NT2/D1 (cell line): ENCODE measurements around the gene PODN.

Experiments
- DNase-seq: peaks from one replicate; pipeline ENCODE4 v3.0.0-alpha.2; 2011; ENCODE audit warnings: low read depth, low spot score
- H3K27me3 ChIP-seq: 2 replicates; pipeline ENCODE4 v1.6.0; 2011; ENCODE audit warnings: mild to moderate bottlenecking; ENCODE audit not compliant: insufficient read length, insufficient read depth
- H3K36me3 ChIP-seq: 2 replicates; pipeline ENCODE4 v1.6.1; 2011; ENCODE audit warnings: mild to moderate bottlenecking, low read length, mixed read lengths; ENCODE audit not compliant: insufficient read depth, insufficient read length
- H3K4me1 ChIP-seq: 2 replicates; pipeline ENCODE4 v1.5.1; 2011; ENCODE audit not compliant: insufficient read depth, insufficient read length
- H3K4me3 ChIP-seq: 2 replicates; pipeline ENCODE4 v1.5.1; 2011; ENCODE audit warnings: low read depth; ENCODE audit not compliant: insufficient read length
- H3K9ac ChIP-seq: 2 replicates; pipeline ENCODE4 v1.6.0; 2011; ENCODE audit warnings: low read depth; ENCODE audit not compliant: insufficient read length
- H3K9me3 ChIP-seq: 2 replicates; pipeline ENCODE4 v1.5.1; 2011; ENCODE audit warnings: mild to moderate bottlenecking, low read length; ENCODE audit not compliant: insufficient read depth
- SUZ12 ChIP-seq: IDR thresholded peaks from 2 replicates; pipeline ENCODE4 v1.6.1; 2011; ENCODE audit not compliant: insufficient read length, insufficient read depth; ENCODE audit errors: extremely low read depth
- YY1 ChIP-seq: IDR thresholded peaks from 2 replicates; pipeline ENCODE4 v1.6.1; 2011; ENCODE audit not compliant: insufficient read length, insufficient read depth
- ZNF274 ChIP-seq: IDR thresholded peaks from 2 replicates; pipeline ENCODE4 v1.6.1; 2011; ENCODE audit warnings: mild to moderate bottlenecking, low read depth, low read length

PODN gene

DNA sequence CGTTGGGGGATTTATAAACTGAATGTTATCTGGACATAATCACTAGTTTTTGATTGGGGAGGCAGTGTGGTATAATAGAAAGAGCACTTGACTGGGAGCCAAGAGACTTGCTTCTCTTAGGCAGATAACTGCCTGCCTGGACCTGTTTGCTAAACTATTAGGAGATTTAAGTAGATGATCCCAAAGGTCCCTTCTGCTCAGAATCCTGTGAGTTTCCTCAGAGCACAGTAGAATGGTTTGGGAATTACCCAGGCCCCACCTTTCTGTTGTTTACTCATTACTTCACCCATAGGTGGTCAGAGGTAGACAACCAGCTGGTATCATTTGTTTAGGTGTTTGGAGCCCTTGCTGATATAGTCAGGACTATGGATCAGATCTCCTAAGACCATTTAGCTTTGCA, 10.3 kb upstream of the PODN start:
- TF ChIP-seq ZNF274 (no peak), SUZ12 (no peak), YY1 (no peak)
- H3K4me3 ChIP-seq: no peak overlapping the region
- no peaks in the 10 kb centered on the region for H3K9me3 ChIP-seq
- H3K9ac ChIP-seq: no peak overlapping the region
- peaks cover 10% of the 10 kb centered on the region for H3K36me3 ChIP-seq
- DNase-seq: no peak
- peaks cover 2% of the 10 kb centered on the region for H3K4me1 ChIP-seq
- no peaks in the 10 kb centered on the region for H3K27me3 ChIP-seq

DNA sequence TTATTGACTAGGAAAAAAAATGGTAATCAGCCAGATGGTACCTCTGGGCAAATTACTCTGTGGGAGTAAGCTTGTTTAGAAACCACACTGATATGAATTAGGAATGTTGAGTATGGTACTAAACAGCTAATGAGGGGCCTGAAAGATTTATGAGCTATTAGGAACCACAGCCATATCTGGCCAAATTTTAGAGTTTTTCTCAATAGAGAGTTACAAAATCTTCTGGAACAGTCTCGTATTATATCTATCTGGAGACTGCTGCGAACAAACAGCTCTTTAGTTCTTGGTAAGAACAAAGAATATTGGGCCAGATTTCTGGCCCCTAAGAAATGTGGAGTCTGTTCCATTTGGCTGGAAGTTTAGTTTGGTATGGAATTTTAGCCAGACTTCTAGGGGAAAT, 4.9 kb upstream of the PODN start:
- Histone ChIP-seq H3K27me3 (peaks cover 37% of the 10 kb centered on the region), H3K4me1 (peaks cover 6% of the 10 kb centered on the region), H3K4me3 (no peak overlapping the region), H3K9ac (no peak overlapping the region), H3K9me3 (no peaks in the 10 kb centered on the region), H3K36me3 (peaks cover 4% of the 10 kb centered on the region)
- TF ChIP-seq YY1 (no peak), SUZ12 (no peak), ZNF274 (no peak)
- no peak for DNase-seq

DNA sequence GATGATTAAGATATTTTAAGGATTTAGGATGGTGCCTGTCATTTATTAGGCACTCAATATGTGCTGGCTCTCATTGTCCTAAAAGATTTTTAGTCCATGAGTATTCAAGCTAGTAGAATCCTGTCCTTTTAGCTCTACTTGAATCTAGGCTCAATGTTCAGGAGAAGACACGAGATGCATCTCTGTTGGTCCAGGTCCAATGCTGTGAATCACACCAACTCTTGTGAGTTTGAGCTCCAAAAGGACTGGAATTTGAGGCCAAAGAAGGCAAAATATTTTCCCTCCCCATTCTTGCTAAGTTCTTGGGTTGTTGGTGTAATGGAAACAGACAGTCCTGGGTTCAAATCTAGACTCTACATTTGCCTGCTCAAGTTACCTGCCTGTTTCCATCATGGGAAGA, 1.4 kb upstream of the PODN start:
- no peak overlapping the region for H3K4me3 ChIP-seq
- H3K36me3 ChIP-seq: no peaks in the 10 kb centered on the region
- H3K4me1 ChIP-seq: peaks cover 6% of the 10 kb centered on the region
- TF ChIP-seq ZNF274 (no peak), YY1 (no peak), SUZ12 (no peak)
- H3K9me3 ChIP-seq: no peaks in the 10 kb centered on the region
- peaks cover 70% of the 10 kb centered on the region for H3K27me3 ChIP-seq
- no peak for DNase-seq
- no peak overlapping the region for H3K9ac ChIP-seq

DNA sequence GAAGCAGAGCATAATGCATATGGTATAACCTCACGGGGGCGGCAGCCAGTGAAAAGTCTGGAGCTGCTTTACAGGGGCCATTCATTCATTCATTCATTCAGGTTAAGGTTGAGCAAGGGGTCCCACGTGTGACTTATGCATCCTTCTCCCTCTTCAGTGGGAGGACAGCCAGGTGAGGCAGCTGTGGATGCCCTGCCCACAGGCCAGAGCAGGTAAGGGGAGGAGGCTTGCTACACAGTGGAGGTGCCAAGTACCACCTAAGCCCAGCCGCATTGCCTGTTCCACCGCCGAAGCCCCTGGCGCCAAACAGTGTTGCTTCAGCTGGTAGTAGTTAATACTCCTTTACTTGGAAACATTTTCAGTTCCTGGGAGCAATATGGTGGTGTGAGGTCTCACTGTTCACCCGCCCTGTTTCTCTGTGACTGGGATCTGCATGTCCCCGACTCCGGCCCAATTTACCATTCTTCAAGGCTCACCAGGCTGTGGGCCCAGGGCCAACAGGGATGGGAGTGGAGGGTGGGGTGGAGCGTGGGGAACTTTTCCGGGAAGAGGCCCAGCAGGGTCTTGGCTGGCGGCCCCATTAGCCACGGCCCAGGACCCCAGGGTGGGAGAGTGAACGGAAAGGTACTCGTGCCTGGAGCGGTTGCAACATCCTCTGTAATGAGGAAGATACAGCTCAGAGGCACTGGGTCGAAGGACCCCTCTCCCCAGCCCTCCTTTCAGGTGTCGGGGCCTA, 722 bp upstream of the PODN start:
- no peaks in the 10 kb centered on the region for H3K9me3 ChIP-seq
- peak overlapping the region; percentile 41 for H3K4me3 ChIP-seq
- no peak for DNase-seq
- H3K9ac ChIP-seq: peak overlapping the region; percentile 47
- no peaks in the 10 kb centered on the region for H3K36me3 ChIP-seq
- peaks cover 6% of the 10 kb centered on the region for H3K4me1 ChIP-seq
- TF ChIP-seq SUZ12 (no peak), YY1 (no peak), ZNF274 (no peak)
- H3K27me3 ChIP-seq: peaks cover 70% of the 10 kb centered on the region

DNA sequence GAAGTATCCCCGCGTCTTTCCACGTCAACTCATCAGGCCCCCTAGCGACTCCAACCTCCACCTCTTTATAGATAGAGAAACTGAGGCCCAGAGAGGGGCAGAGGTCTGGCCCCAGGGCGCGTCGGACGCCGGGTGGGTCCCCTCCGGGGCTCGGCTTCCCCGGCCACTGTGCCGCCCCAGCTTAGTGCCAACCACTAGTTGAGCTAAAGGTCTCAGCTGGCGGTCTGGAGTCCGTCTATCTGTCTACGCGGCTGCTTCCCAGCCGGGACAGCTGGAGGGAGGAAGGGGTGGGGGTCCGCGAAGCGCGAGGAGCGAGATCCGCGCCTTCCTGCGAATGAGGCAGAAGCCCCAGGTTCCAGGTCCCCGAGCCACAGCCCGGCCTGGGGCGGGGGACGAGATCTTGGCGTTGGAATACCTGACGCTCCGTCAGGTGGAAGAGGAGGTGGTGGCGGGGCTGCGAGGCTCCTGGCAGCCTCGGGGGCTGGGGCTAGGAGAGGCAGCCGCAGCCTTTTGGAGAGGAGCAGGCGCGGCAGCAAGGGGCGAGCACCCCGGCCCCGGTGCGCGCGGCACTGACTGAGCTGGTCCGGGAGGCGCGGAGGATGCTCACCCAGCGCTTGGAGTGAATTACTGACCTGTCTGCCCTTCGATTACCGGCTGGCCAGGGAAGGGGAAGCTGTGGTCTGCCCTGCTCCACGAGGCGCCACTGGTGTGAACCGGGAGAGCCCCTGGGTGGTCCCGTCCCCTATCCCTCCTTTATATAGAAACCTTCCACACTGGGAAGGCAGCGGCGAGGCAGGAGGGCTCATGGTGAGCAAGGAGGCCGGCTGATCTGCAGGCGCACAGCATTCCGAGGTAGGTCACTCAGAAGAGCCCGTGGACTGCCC, 937 bp downstream of the PODN start:
- no peak for DNase-seq
- peaks cover 6% of the 10 kb centered on the region for H3K4me1 ChIP-seq
- peak overlapping the region; percentile 41 for H3K4me3 ChIP-seq
- H3K36me3 ChIP-seq: no peaks in the 10 kb centered on the region
- no peaks in the 10 kb centered on the region for H3K9me3 ChIP-seq
- H3K9ac ChIP-seq: no peak overlapping the region
- TF ChIP-seq SUZ12 (no peak), ZNF274 (no peak), YY1 (no peak)
- peaks cover 70% of the 10 kb centered on the region for H3K27me3 ChIP-seq

DNA sequence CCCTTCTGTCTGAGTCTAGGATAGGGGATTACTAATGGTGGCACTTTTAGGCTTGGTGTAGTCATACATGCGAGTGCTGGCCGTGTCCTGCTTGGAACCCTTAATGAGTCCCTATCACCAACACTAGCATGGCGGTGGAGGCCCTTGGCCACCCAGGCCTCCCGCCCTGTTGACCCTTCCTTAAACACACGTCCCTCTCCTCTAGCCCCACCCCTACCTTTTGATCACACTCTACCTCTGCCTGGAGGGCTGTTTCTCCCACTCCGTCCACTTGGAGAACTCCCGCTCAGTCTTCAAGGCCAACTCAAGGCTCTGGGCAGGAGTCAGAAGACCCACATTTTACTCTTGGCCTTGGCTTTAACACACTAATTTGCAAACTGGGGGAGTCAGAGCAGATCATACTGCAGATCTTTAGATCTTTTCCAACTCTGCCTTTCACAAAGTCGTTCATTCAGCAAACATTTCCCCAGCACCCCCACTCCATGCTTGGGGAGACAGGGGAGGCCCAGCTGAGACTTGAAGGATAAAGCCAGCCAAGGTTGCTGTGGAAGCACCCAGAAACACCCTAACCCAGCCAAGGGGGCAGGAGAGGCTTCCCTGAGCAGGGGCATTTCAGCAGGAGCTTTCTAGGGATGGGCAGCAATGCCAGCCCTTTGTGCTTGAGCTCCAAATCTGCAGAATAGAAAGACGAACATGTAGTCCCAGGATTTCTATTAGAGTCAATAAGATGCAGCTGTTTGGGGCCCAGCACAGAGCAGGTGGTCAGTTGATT, 1.9 kb downstream of the PODN start:
- Histone ChIP-seq H3K27me3 (peaks cover 65% of the 10 kb centered on the region), H3K4me1 (peaks cover 6% of the 10 kb centered on the region), H3K36me3 (no peaks in the 10 kb centered on the region), H3K9ac (no peak overlapping the region), H3K4me3 (no peak overlapping the region), H3K9me3 (no peaks in the 10 kb centered on the region)
- DNase-seq: no peak
- no peak for TF ChIP-seq ZNF274
- no peak for TF ChIP-seq SUZ12
- TF ChIP-seq YY1: no peak

DNA sequence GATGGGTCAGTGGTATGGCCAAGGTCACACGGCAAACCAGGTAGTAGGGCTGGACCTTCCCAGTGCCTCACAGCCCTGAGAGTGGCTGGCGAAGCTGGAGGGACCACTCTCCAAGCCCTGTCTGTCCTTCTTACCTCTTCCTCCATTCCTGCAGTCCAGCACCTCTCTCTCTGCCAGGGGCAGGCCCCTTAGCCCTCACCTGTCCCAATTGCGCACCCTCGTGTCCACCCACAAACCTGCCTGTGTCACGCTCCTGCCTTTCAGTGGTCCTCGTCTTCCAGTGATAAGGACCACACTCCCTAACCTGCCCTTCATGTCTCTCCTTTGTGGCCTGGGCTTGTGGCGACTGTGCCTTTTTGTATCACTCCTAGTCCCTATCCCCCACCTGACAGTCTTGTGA, 3.4 kb downstream of the PODN start:
- peaks cover 6% of the 10 kb centered on the region for H3K4me1 ChIP-seq
- no peak overlapping the region for H3K4me3 ChIP-seq
- H3K9ac ChIP-seq: no peak overlapping the region
- peaks cover 50% of the 10 kb centered on the region for H3K27me3 ChIP-seq
- DNase-seq: no peak
- no peak for TF ChIP-seq YY1
- TF ChIP-seq SUZ12: no peak
- no peak for TF ChIP-seq ZNF274
- H3K9me3 ChIP-seq: no peaks in the 10 kb centered on the region
- H3K36me3 ChIP-seq: no peaks in the 10 kb centered on the region
